ENCODE data around the gene ADK.

ADK gene

DNA sequence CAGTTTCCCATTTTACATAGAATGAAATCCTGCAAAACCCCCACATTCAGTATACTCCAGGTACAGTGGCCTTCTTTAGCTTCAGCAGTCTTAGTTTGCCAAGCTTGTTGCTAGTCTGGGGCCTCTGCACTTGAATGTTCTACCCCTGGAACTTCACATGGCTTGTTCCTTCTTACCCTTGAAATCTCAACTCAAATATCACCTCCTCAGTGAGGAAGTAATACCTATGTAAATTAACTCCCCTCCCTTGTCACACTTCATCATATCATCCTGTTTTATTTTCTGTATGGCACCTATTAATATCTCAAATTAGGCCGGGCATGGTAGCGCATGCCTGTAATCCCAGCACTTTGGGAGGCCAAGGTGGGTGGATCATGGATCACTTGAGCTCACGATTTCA lies 511.6 kb downstream of the ADK start:
- DNase-seq (ENCODE audit: low spot score), result no peak
- no peak overlapping the region for H3K4me3 ChIP-seq
- H3K27ac ChIP-seq, result no peak overlapping the region
- TF ChIP-seq, protein P1, sequence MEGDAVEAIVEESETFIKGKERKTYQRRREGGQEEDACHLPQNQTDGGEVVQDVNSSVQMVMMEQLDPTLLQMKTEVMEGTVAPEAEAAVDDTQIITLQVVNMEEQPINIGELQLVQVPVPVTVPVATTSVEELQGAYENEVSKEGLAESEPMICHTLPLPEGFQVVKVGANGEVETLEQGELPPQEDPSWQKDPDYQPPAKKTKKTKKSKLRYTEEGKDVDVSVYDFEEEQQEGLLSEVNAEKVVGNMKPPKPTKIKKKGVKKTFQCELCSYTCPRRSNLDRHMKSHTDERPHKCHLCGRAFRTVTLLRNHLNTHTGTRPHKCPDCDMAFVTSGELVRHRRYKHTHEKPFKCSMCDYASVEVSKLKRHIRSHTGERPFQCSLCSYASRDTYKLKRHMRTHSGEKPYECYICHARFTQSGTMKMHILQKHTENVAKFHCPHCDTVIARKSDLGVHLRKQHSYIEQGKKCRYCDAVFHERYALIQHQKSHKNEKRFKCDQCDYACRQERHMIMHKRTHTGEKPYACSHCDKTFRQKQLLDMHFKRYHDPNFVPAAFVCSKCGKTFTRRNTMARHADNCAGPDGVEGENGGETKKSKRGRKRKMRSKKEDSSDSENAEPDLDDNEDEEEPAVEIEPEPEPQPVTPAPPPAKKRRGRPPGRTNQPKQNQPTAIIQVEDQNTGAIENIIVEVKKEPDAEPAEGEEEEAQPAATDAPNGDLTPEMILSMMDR (IDR thresholded peaks at IDR 0.05), result no peak

DNA sequence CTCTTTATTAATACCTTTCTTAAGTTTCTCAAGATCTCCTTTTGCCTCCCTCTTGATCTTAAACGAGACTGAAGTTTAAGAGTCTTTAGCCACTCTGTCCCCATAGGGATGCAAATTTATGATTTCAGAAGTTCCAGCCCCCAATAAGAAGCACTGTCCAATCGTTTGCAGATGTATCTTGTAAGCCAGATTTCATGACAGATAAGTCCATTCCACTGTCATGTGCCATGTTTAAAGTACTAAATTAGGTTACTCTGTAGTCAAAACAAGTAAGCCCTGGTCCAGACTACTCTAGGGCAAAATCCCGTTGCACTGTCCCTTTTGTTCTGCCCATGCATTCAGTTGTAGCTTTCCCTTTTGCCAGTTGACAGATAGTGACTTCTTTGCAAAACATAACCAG lies 518.2 kb downstream of the ADK start:
- no peak overlapping the region for H3K27ac ChIP-seq
- TF ChIP-seq, protein P1 (IDR thresholded peaks at IDR 0.05), result no peak
- no peak for DNase-seq (ENCODE audit: low spot score)
- H3K4me3 ChIP-seq, result no peak overlapping the region

DNA sequence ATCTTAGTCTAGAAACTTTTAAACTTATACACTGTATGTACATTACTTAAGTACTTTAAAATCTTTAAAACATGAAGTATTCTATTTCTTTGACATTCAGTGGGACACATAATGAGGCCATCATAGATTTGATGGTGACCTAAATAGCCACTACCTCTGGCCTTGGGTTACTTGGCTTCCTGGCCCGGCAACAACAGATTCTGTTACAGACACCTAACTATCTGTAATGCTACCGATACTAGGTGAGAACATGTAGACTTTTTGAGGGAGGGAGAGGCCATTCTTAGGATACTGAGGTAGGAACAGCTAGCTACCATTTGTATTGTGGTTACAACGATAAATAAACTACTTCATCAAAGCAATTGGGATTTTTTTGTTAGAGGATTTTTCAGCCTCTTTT lies 520.7 kb downstream of the ADK start:
- Histone ChIP-seq H3K4me3 (no peak overlapping the region), H3K27ac (no peak overlapping the region)
- no peak for DNase-seq (ENCODE audit: low spot score)
- TF ChIP-seq, protein P1 (IDR thresholded peaks at IDR 0.05), result no peak

DNA sequence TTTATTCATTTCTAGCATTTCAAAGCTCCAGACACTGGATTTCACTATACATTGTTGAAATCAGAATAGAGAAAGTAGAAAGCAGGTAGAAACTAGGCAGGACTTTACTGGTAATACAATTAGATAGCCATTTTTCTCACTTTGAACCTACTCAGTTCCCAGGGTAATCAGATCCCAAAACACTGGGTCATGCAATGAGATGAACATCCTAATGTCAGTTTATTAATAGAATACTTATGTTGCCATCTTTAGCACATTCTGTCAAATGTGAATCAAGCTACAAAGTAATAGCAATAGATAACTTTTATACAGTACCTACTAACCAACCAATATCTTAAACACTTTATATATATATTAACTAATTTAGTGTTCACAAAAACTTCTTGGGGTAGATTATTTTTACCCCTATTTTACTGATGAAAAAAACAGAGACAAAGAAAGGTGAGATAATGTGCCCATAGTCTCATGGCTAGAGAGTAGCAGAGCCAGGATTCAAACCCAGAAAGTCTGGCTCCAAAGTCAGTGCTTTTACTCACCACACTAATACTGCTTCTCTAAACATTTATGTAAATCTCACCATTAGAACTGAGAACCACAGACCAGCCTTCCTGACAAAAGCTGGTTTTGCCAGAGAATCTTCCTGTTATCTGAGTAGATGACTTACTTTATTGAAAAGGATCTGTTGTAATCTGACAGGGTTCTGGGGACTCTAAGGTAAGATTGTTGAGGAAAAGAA lies 521.6 kb downstream of the ADK start:
- DNase-seq (ENCODE audit: low spot score), result no peak
- no peak overlapping the region for H3K4me3 ChIP-seq
- no peak overlapping the region for H3K27ac ChIP-seq
- TF ChIP-seq, protein P1 (IDR thresholded peaks at IDR 0.05), result no peak

DNA sequence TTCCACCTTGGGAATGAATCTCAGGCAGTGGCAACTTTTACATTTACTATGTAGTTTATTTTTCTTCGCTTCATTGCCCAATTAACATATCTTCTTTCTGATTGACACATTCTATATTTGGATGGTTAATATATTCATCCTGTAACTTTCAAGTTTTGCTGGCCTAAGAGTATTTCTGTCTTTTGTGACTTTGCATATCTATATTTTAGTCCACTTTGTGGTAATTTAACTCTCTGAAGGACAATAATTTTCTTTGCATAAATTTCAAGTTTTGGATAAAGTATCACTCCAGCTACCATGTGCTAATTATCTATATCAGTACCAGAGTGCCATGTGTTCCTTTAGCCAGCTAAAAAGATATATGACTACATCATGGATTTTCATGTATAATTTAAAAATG lies 523.9 kb downstream of the ADK start:
- no peak for DNase-seq (ENCODE audit: low spot score)
- TF ChIP-seq, protein P1 (IDR thresholded peaks at IDR 0.05), result no peak
- no peak overlapping the region for H3K27ac ChIP-seq
- no peak overlapping the region for H3K4me3 ChIP-seq

DNA sequence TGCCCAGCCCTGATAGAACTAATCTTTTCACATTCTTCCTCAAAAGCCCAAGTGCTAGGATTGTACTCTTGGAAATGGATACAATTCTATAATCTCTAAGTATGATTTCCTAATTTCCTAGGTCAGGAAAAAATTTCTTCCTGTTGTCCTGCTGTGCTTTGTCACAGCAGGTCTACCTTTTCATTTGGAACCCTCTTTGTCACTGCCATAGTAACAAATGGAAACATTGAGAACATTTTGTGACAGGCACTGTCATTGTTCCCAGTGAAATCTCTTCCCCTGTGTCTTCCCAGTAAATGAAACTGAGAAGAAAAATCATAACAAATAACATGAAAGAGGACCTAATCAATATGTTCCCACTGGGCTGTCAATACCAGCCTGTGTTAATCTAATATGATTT lies 524.5 kb downstream of the ADK start:
- H3K27ac ChIP-seq, result no peak overlapping the region
- no peak for DNase-seq (ENCODE audit: low spot score)
- TF ChIP-seq, protein P1 (IDR thresholded peaks at IDR 0.05), result no peak
- no peak overlapping the region for H3K4me3 ChIP-seq

DNA sequence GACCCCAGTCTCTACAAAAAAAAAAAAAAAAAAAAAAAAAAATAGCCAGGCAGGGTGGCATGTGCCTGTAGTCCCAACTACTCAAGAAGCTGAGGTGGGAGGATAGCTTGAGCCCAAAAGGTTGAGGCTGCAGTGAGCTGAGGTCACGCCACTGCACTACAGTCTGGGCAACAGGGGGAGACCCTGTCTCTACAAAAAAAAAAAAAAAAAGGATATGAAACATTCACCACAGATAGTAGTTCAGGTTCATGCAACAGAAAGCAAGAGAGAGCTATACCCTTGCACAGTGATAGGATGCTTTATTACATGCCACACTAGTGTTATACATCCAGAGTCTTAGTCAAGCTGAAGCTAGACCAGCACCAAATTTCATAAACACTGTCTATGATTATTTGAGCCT lies 526.9 kb downstream of the ADK start:
- Histone ChIP-seq H3K27ac (no peak overlapping the region), H3K4me3 (no peak overlapping the region)
- TF ChIP-seq, protein P1 (IDR thresholded peaks at IDR 0.05), result no peak
- DNase-seq (ENCODE audit: low spot score), result no peak

Measured in coronary artery (tissue), 2 donors.